RWPE2 (cell line): ENCODE results near the gene ITIH5.

Source experiments
- ATAC-seq: fragments of 200-7000 bp; cut with Tn5 transposase; 3 replicates; pipeline ENCODE4 v1.9.1; 2021; ENCODE audit warnings: low read depth
- DNase-seq: peaks from one replicate; pipeline ENCODE4 v3.0.0-alpha.2; 2020; ENCODE audit warnings: low spot score
- H3K27ac ChIP-seq: fragments of 450-650 bp; 2 replicates; pipeline ENCODE4 v1.5.1; 2017; ENCODE audit warnings: mild to moderate bottlenecking; ENCODE audit not compliant: poor library complexity, severe bottlenecking
- H3K27me3 ChIP-seq: fragments of 250-450 bp; sonication (Bioruptor Pico); 2 replicates; pipeline ENCODE4 v1.5.1; 2021; ENCODE audit warnings: mild to moderate bottlenecking, moderate library complexity; ENCODE audit not compliant: insufficient read depth, poor library complexity, severe bottlenecking
- H3K36me3 ChIP-seq: fragments of 250-450 bp; sonication (Bioruptor Pico); 2 replicates; pipeline ENCODE4 v1.5.1; 2020; ENCODE audit warnings: low read depth, mild to moderate bottlenecking, moderate library complexity
- H3K4me1 ChIP-seq: fragments of 250-450 bp; sonication (Bioruptor Pico); 2 replicates; pipeline ENCODE4 v1.5.1; 2021; ENCODE audit warnings: mild to moderate bottlenecking, moderate library complexity; ENCODE audit not compliant: insufficient read depth, poor library complexity, severe bottlenecking
- H3K4me3 ChIP-seq: fragments of 250-450 bp; sonication (Bioruptor Pico); 2 replicates; pipeline ENCODE4 v1.5.1; 2021; ENCODE audit warnings: mild to moderate bottlenecking, moderate library complexity; ENCODE audit not compliant: severe bottlenecking
- H3K9me3 ChIP-seq: fragments of 250-450 bp; sonication (Bioruptor Pico); 2 replicates; pipeline ENCODE4 v1.5.1; 2021; ENCODE audit warnings: mild to moderate bottlenecking, moderate library complexity; ENCODE audit not compliant: severe bottlenecking
- CTCF ChIP-seq: fragments of 450-650 bp; IDR thresholded peaks from one replicate; pipeline ENCODE4 v1.5.1; 2017; ENCODE audit warnings: mild to moderate bottlenecking, moderate library complexity; ENCODE audit not compliant: poor library complexity, severe bottlenecking

Gene ITIH5

GRCh38 chr10:7538970-7539654 is 127.7 kb downstream of the ITIH5 start:
- DNase-seq = no peak
- TF ChIP-seq CTCF = no peak
- no peak overlapping the region for H3K4me3 ChIP-seq
- H3K9me3 ChIP-seq = no peaks in the 10 kb centered on the region
- H3K4me1 ChIP-seq = no peaks in the 10 kb centered on the region
- H3K36me3 ChIP-seq = no peaks in the 10 kb centered on the region
- H3K27ac ChIP-seq = no peak overlapping the region
- H3K27me3 ChIP-seq = no peaks in the 10 kb centered on the region
- no peak for ATAC-seq

- no peak for DNase-seq
- Histone ChIP-seq H3K27me3 (no peaks in the 10 kb centered on the region), H3K9me3 (no peaks in the 10 kb centered on the region), H3K36me3 (no peaks in the 10 kb centered on the region), H3K4me1 (no peaks in the 10 kb centered on the region), H3K27ac (no peak overlapping the region), H3K4me3 (no peak overlapping the region)
- no peak for TF ChIP-seq CTCF
- ATAC-seq = no peak
Observed at GRCh38 chr10:7537126-7537525, 129.6 kb downstream of the ITIH5 start.

GRCh38 chr10:7534480-7534852 is 132.3 kb downstream of the ITIH5 start:
- H3K9me3 ChIP-seq = no peaks in the 10 kb centered on the region
- no peaks in the 10 kb centered on the region for H3K4me1 ChIP-seq
- no peak for ATAC-seq
- H3K4me3 ChIP-seq = no peak overlapping the region
- TF ChIP-seq CTCF = no peak
- H3K36me3 ChIP-seq = no peaks in the 10 kb centered on the region
- H3K27ac ChIP-seq = no peak overlapping the region
- no peak for DNase-seq
- H3K27me3 ChIP-seq = peaks cover 4% of the 10 kb centered on the region

GRCh38 chr10:7533657-7534479 is 132.9 kb downstream of the ITIH5 start:
- ATAC-seq = no peak
- no peak for DNase-seq
- no peaks in the 10 kb centered on the region for H3K9me3 ChIP-seq
- peaks cover 8% of the 10 kb centered on the region for H3K27me3 ChIP-seq
- no peak overlapping the region for H3K4me3 ChIP-seq
- H3K4me1 ChIP-seq = no peaks in the 10 kb centered on the region
- no peaks in the 10 kb centered on the region for H3K36me3 ChIP-seq
- no peak for TF ChIP-seq CTCF
- no peak overlapping the region for H3K27ac ChIP-seq
